HG03378 (cell line): ENCODE measurements around the gene CLSTN2.

Experiments used
- ATAC-seq: cut with Tn5 transposase; IDR thresholded peaks from one replicate; pipeline ENCODE4 v1.9.1; 2021; ENCODE audit warnings: mild to moderate bottlenecking, moderate library complexity; ENCODE audit not compliant: unreplicated experiment

Gene CLSTN2

DNA sequence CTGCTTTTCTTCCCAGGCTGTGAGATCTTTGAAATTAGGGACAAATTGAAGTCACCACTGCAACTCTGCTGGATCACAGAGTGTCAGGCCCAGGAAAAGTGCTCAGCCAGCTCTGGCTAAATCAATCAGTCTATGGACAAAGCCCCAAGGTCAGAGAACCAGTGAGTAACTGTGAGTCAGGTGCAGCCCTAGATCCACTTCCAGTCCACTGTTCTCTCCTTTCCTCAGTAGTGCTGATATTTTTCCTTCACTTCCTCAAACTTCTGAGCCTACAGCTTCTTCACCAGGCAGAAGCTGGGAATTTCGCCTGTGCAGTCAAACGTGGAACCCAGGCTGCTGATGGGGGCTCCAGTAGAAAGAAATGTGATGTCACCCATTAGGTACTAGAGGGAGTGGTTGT is 667.8 kb downstream of the CLSTN2 start:
- no peak for ATAC-seq

DNA sequence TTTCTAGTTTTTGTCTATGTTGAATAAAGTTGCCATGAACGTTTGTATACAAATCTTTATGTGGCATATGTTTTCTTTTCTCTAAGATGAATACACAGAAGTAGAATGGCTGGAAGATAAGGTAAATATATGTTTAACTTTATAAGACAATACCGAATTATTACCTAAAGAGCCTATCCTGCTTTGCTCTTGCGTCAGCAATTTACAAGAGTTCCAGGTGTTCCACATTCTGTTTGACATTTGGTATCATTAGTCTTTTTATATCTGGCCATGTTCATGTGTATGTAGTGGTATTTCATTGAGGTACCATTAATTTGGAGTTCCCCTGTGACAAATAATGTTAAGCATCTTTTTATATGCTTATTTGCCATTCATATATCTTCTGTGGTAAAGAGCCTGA is 668.8 kb downstream of the CLSTN2 start:
- ATAC-seq = no peak

DNA sequence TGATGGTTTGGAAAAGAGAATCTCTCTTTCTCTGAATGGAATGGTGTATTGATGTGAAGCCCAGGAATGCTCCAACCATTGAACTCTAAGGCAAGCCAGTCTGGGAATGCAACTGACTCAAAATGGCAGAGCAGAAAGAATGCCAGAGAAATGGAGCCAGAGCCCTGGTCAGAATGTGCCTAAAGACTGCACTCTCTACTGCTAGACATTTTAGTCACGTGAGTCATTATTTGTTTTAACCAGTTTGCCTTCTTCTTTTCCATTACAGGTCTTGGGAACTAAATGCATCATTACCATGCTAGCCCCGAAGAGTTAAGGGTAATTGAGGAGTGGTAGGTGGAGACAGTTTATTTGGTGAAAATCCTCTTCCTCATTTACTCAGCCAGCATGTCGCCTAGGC is 675.6 kb downstream of the CLSTN2 start:
- no peak for ATAC-seq

DNA sequence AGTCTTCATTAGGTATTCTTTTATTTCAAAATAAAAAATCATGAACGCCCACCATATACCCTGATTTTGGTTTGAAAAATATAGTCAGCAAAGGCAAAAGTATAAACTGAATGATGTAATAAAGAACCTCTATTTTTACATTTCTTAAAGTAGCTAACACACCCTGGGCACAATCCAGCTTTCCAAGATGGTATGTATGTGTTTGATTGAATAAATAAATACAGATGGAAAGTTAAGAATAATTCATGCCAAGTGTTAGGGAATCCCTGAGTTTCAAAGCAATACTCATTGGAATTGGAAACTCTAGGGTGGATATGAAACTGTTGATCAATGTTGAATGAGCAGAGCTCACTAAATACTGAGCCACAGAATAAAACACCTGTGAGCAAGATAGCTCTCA is 679.0 kb downstream of the CLSTN2 start:
- no peak for ATAC-seq

DNA sequence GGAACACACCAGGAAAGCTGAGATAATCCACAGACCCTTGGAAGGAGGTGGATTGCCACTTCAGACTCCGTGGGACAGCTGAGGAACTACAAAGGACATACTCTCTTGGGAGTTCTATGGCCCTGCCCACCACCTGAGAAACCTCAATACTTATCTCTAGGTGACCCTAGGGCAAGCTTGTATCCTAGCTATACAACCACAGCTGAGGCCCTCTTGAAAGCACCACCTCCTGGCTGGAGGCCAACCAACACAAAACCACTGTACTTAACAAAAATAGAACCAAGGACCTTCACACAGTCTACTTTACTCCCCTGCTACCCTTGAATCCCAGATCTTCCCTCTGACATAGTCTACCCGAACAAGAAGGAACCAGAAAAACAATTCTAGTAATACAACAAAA is 682.1 kb downstream of the CLSTN2 start:
- ATAC-seq = no peak

DNA sequence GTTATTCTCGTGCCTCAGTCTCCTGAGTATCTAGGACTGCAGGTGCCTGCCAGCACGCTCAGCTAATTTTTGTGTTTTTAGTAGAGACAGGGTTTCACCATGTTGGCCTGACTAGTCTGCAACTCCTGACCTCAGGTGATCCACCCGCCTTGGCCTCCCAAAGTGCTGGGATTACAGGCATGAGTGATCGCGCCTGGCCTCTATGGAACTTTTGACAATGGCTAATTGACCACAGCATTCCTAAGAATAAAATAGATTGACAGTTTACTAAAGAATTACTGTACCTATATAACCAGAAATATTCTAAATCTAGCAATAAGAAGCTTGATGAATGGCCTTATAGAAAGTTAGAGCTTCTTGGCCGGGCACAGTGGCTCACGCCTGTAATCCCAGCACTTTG is 691.9 kb downstream of the CLSTN2 start:
- no peak for ATAC-seq
